Measurements from ENCODE around the gene RNH1. TPM values are rescaled to one million over a fixed set of nuclear protein-coding genes. Genes with fewer than 3 reads are reported as not detected.
A peak's percentile ranks its signal among the peaks of the same experiment; 100 is the strongest.

Gene RNH1
- total and polyA plus RNA-seq, 10 of the 15 experiments (the other 5 are each of a cell fraction or from before 2014, with no cell fraction given), result 2.3 to 162 (median 72.1) TPM

- TF ChIP-seq KAT2A (conservative IDR thresholded peaks at IDR 0.05; ENCODE audit: control insufficient read depth, low read depth, low read length) (no peak), MYB (IDR thresholded peaks at IDR 0.05; ENCODE audit: borderline replicate concordance, low read depth, low read length) (no peak), CHD2 (IDR thresholded peaks at IDR 0.05; ENCODE audit: borderline replicate concordance, low read depth, low read length) (no peak), NR2C2 (IDR thresholded peaks at IDR 0.05; ENCODE audit: borderline replicate concordance, control insufficient read depth, insufficient read length, low read depth) (no peak), RAD21 (IDR thresholded peaks at IDR 0.05; ENCODE audit: insufficient read depth, low read depth, low read length) (peak; percentile 79), CEBPB (IDR thresholded peaks at IDR 0.05; ENCODE audit: borderline replicate concordance in 1 of 2, low read depth in 2 of 2, low read length in 2 of 2) (no peak), ELK1 (IDR thresholded peaks at IDR 0.05; ENCODE audit: low read depth, low read length) (no peak), NKRF (conservative IDR thresholded peaks at IDR 0.05) (peak; percentile 45; the same call in 1 of the 2 replicates), EP300 (IDR thresholded peaks at IDR 0.05; ENCODE audit: borderline replicate concordance in 1 of 2, control insufficient read depth in 1 of 2, low read depth in 2 of 2, low read length in 2 of 2) (no peak), EGR1 (IDR thresholded peaks at IDR 0.05; ENCODE audit: borderline replicate concordance in 1 of 2, low read depth in 2 of 2, low read length in 2 of 2) (peak in 1 of 2 experiments; percentile 24; a peak in 1 of 3 replicates), MLLT1 (IDR thresholded peaks at IDR 0.05) (0 out of 2 replicates have a peak, but pooled peaks have one; percentile 51), PML (IDR thresholded peaks at IDR 0.05; ENCODE audit: low read length) (no peak), NFYB (IDR thresholded peaks at IDR 0.05; ENCODE audit: insufficient read depth, low read depth, low read length) (no peak), POU2F2 (IDR thresholded peaks at IDR 0.05; ENCODE audit: borderline replicate concordance, low read depth, low read length) (peak; percentile 49; the same call in 1 of the 3 replicates), HDAC2 (IDR thresholded peaks at IDR 0.05) (no peak), PKNOX1 (IDR thresholded peaks at IDR 0.05) (peak; percentile 66), STAT1 (conservative IDR thresholded peaks at IDR 0.05) (no peak), MTA2 (IDR thresholded peaks at IDR 0.05; ENCODE audit: low read depth) (no peak), KLF5 (IDR thresholded peaks at IDR 0.05; ENCODE audit: partially characterized antibody) (peak; percentile 40)
Measured at GRCh38 chr11:447923-448731, 58.9 kb downstream of the RNH1 start (continued).
